Posterior cingulate gyrus (tissue), 11 donors: Measurements from ENCODE around the gene TMF1.

Source experiments
- DNase-seq, 10 donors: peaks; one replicate each; pipeline versions ENCODE4 v3.0.0 to v3.0.0-alpha.2; 2020 to 2021; ENCODE audit warnings: mixed read lengths in 3 of 10
- intact Hi-C: fragments of 100-400 bp; cut with DNase I; formaldehyde crosslinking; loops from one replicate; pipeline ENCODE4 v1.15.1; 2023

The TMF1 gene

DNA sequence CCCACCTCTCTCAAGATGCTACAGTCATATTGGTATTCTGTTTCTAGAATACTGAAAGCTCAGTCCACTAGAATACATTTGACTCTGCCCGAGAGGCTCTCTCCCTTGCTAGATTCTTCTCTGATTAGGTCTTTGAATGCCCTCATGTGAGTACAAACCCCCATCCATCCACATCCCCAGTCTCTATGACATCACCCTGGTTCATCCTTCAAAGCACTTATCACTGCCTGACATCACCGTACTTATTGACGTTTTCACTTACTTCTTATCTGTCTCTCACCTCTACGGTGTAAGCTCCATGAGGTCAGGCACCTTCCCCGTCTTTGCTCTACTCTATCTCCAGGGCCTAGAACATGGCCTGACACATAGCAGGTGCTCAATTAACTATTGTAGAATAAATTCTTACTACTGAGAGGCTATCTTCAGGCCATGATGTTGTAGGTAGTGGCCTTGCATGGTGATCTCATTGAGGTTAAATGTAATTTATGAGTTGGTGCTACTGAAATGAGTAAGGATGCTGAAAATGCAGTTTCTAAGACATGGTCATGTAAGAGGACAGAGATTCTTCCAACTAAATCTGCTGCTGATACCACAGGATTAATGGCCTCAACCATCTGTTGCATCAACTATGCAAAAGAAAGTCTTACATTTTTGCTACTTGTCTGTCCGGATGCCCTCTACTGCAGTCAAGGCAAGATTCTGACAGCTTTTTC is 65.5 kb downstream of the TMF1 start:
- DNase-seq: no peak
- intact Hi-C loops: no loop called here

- intact Hi-C loops: no loop called here
- no peak for DNase-seq
Observed at GRCh38 chr3:68985146-68985790, 66.9 kb downstream of the TMF1 start.

DNA sequence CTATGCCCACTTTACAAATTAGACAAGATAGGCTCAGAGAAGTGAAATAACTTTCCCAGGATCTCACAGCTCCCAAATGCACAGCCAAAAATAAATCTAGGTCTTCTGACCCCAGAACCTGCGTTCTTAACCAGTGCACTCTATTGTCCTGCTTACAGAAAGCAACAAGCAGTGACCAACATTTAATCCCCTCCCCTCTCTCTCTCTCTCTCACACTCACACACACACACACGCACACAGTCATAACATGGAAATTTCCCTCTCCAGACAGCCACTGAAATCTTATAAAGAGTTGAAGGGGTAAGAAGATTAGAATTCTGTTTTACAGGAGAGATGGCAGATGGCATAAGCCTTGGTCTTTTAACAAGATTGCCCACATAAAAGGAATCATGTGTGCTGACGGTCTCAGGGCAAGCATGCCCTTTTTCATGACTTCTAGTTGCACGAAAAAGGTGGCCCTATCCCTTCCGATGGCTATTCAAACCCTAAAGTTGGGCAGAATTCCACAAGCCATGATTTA is 68.1 kb downstream of the TMF1 start:
- DNase-seq: no peak
- intact Hi-C loops: no loop called here

- no peak for DNase-seq
- intact Hi-C loops: no loop called here
Observed at GRCh38 chr3:68977486-68978167, 74.5 kb downstream of the TMF1 start.

DNA sequence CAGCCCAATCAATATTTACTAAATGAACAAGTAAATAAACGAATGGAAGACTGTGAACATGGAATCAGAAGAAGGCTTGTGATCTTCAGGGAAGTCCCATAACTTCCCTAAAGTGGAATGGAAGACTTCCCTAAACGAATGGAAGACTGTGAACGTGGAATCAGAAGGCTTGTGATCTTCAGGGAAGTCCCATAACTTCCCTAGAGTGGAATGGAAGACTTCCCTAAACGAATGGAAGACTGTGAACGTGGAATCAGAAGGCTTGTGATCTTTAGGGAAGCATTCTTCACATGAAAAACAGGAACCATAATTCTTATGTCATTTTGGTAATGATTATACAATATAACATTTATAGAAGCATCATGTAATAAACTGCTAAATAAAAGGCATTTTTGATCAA is 77.4 kb downstream of the TMF1 start:
- intact Hi-C loops: loop anchor here (5.0 kb wide), 2 partner anchors 82 to 1862 kb away; no protein-coding TSS in a partner anchor

DNA sequence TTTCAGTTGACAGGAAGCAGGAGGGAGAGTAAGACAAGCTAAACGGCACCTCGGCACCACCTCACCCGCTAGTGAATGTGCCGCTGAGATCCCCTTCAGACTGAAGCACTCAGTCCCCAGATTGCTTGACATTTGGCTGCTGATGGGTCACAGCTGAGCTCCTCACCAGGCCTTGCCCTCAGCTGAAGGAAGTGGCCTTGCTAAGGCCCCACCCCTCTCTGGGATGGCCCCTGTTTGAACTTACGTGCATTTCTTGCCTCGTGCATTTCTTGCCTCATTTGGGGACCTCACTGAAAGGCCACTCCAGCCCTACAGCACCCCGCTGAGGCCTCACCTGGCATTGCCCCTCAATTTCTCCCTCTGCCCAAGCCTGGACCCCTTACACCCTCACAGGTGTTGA is 78.5 kb downstream of the TMF1 start:
- intact Hi-C loops: loop anchor here (5.0 kb wide), 2 partner anchors 81 to 1861 kb away; no protein-coding TSS in a partner anchor
- no peak for DNase-seq

More for the DNA sequence above, 77.4 kb downstream of the TMF1 start:
- no peak for DNase-seq

- peak; percentile 45 to 95 (median 77) for DNase-seq
- intact Hi-C loops: loop anchor here (5.0 kb wide), 2 partner anchors 80 to 1860 kb away; no protein-coding TSS in a partner anchor
Observed at GRCh38 chr3:68972358-68972979, 79.7 kb downstream of the TMF1 start.
